Calu3 (cell line): ENCODE results near the gene SMIM15. TPM values are rescaled to one million over a fixed set of nuclear protein-coding genes. Genes with fewer than 3 reads are reported as not detected.

ENCODE experiments used
- BruUV-seq: library from RNA; stranded (reverse); fragments of 400-500 nt; replicated peaks from 2 replicates; lab custom pipeline; 2021; lab: Mats Ljungman, UMichigan
- CTCF ChIA-PET: fragments of 300-600 bp; sonication (Branson Sonifier 250); formaldehyde crosslinking; loops from one replicate; lab custom pipeline; 2022; ENCODE audit warnings: antibody characterized with exemption; lab: Charles Lee
- DNase-seq: peaks from one replicate; pipeline ENCODE4 v3.0.0; 2022
- H3K27ac Mint-ChIP-seq: one replicate; pipeline ENCODE4 v1.8.0; 2022; ENCODE audit warnings: mixed read lengths; ENCODE audit not compliant: unreplicated experiment
- H3K27me3 Mint-ChIP-seq: one replicate; pipeline ENCODE4 v1.8.0; 2022; ENCODE audit warnings: mixed read lengths; ENCODE audit not compliant: unreplicated experiment
- H3K36me3 Mint-ChIP-seq: one replicate; pipeline ENCODE4 v1.8.0; 2022; ENCODE audit warnings: mild to moderate bottlenecking, moderate library complexity, mixed read lengths; ENCODE audit not compliant: insufficient read depth, unreplicated experiment
- H3K4me1 Mint-ChIP-seq: one replicate; pipeline ENCODE4 v1.8.0; 2022; ENCODE audit warnings: mild to moderate bottlenecking, low read depth, mixed read lengths; ENCODE audit not compliant: unreplicated experiment
- H3K4me3 Mint-ChIP-seq: one replicate; pipeline ENCODE4 v1.8.0; 2022; ENCODE audit warnings: mild to moderate bottlenecking, low read depth, moderate library complexity, mixed read lengths; ENCODE audit not compliant: unreplicated experiment
- H3K9me3 Mint-ChIP-seq: one replicate; pipeline ENCODE4 v1.8.0; 2022; ENCODE audit warnings: low read depth, mixed read lengths; ENCODE audit not compliant: unreplicated experiment
- intact Hi-C: fragments of 100-400 bp; cut with micrococcal nuclease; formaldehyde crosslinking; loops from one replicate; pipeline ENCODE4 v1.10.0; 2022; ENCODE audit not compliant: unreplicated experiment
- total RNA-seq: library from RNA; stranded (reverse); gene quantifications from 2 replicates; pipeline ENCODE4 v1.2.3, GENCODE V29; 2022
- TF ChIP-seq, protein P1 (sequence below): fragments of 200-600 bp; IDR thresholded peaks from one replicate; pipeline ENCODE4 v1.8.0; 2022; ENCODE audit warnings: antibody characterized with exemption; ENCODE audit not compliant: unreplicated experiment

The SMIM15 gene
- total RNA-seq, 1 experiment from 2014 or later: 89.6 TPM

GRCh38 chr5:61151893-61152292 is 10.4 kb downstream of the SMIM15 start:
- Mint-ChIP-seq H3K9me3 (no peaks in the 10 kb centered on the region), H3K4me1 (peaks cover 11% of the 10 kb centered on the region), H3K4me3 (no peak overlapping the region), H3K36me3 (peaks cover 16% of the 10 kb centered on the region), H3K27ac (peak overlapping the region; percentile 36), H3K27me3 (no peaks in the 10 kb centered on the region)
- no peak for DNase-seq
- intact Hi-C loops: no loop called here
- CTCF ChIA-PET: no interaction called here
- TF ChIP-seq, protein P1, sequence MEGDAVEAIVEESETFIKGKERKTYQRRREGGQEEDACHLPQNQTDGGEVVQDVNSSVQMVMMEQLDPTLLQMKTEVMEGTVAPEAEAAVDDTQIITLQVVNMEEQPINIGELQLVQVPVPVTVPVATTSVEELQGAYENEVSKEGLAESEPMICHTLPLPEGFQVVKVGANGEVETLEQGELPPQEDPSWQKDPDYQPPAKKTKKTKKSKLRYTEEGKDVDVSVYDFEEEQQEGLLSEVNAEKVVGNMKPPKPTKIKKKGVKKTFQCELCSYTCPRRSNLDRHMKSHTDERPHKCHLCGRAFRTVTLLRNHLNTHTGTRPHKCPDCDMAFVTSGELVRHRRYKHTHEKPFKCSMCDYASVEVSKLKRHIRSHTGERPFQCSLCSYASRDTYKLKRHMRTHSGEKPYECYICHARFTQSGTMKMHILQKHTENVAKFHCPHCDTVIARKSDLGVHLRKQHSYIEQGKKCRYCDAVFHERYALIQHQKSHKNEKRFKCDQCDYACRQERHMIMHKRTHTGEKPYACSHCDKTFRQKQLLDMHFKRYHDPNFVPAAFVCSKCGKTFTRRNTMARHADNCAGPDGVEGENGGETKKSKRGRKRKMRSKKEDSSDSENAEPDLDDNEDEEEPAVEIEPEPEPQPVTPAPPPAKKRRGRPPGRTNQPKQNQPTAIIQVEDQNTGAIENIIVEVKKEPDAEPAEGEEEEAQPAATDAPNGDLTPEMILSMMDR: no peak
- BruUV-seq: no TSS peak

DNA sequence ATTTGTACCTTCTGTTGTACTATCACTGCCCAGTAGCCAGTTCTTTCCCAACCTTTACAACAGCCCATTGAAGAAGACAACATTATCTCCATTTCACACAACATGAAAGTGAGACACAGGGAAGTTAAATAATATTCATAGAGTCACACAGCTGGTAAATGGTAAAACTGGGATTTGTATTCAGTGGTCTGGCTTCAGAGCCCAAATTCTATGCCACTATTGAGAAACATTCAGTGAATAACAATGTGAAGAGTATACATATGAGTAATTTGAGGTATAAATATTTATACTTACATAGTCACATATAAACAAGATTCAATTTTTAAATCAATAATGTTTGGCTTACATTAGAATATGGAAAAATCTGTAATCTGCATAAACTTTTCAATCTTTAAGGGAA is 13.8 kb downstream of the SMIM15 start:
- TF ChIP-seq, protein P1: no peak
- Mint-ChIP-seq H3K27ac (no peak overlapping the region), H3K4me3 (no peak overlapping the region), H3K4me1 (no peaks in the 10 kb centered on the region), H3K9me3 (no peaks in the 10 kb centered on the region), H3K27me3 (no peaks in the 10 kb centered on the region), H3K36me3 (peaks cover 9% of the 10 kb centered on the region)
- BruUV-seq: no TSS peak
- intact Hi-C loops: no loop called here
- CTCF ChIA-PET: no interaction called here
- no peak for DNase-seq

- Mint-ChIP-seq H3K27me3 (no peaks in the 10 kb centered on the region), H3K4me3 (no peak overlapping the region), H3K4me1 (peaks cover 14% of the 10 kb centered on the region), H3K9me3 (no peaks in the 10 kb centered on the region), H3K27ac (no peak overlapping the region), H3K36me3 (peaks cover 5% of the 10 kb centered on the region)
- intact Hi-C loops: no loop called here
- BruUV-seq: no TSS peak
- CTCF ChIA-PET: interaction anchor here (0.6 kb wide), 1 partner anchor 181 kb away, joined by 3 read pairs; no protein-coding TSS in a partner anchor
- DNase-seq: no peak
- TF ChIP-seq, protein P1: no peak
Measured at GRCh38 chr5:61142811-61143210, 19.5 kb downstream of the SMIM15 start.

DNA sequence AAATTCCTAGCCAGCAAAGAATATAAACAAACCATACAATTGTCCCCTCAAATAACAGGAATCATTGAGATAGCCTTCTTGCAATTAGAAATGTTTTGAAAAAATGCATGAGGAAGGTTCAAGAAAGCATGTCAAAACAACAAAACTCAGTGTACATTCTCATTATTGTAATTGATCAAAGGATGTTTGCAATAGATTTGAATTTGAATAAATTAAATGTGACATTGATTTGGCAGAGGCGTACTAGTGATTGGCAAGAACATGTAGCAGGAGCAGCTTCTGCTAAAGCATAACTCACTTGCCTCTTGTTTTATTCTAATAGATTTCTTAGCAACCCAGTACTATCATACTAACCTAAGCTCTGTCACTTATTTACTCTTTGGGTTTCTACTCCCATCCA is 19.9 kb downstream of the SMIM15 start:
- H3K4me3 Mint-ChIP-seq: no peak overlapping the region
- H3K36me3 Mint-ChIP-seq: peaks cover 3% of the 10 kb centered on the region
- H3K9me3 Mint-ChIP-seq: no peaks in the 10 kb centered on the region
- TF ChIP-seq, protein P1: no peak
- CTCF ChIA-PET: interaction anchor here (0.6 kb wide), 2 partner anchors 114 to 181 kb away, joined by 3 to 4 read pairs; no protein-coding TSS in a partner anchor
- H3K4me1 Mint-ChIP-seq: peaks cover 14% of the 10 kb centered on the region
- no TSS peak for BruUV-seq
- intact Hi-C loops: no loop called here
- no peak overlapping the region for H3K27ac Mint-ChIP-seq
- H3K27me3 Mint-ChIP-seq: no peaks in the 10 kb centered on the region
- no peak for DNase-seq
